Islet of Langerhans (tissue), 1 donor: ENCODE data around the gene ARL15.
A peak's percentile ranks its signal among the peaks of the same experiment; 100 is the strongest.
"Not testable (repeated sequence)": the region's sequence is repeated elsewhere in the genome, so short reads cannot be mapped to it uniquely, and the experiment has no call there.

Experiments
- FAIRE-seq: peaks from one replicate; lab custom pipeline; 2011; peaks lifted over from hg19 to GRCh38; lab: Jason Lieb, UNC

The ARL15 gene

GRCh38 chr5:54021431-54022164 is 288.8 kb downstream of the ARL15 start:
- FAIRE-seq = no peak

GRCh38 chr5:54018438-54018837 is 291.9 kb downstream of the ARL15 start:
- no peak for FAIRE-seq

GRCh38 chr5:54017580-54017979 is 292.8 kb downstream of the ARL15 start:
- no peak for FAIRE-seq

- no peak for FAIRE-seq
Measured at GRCh38 chr5:54013556-54014194, 296.7 kb downstream of the ARL15 start.

- FAIRE-seq = no peak
Measured at GRCh38 chr5:54009828-54010227, 300.5 kb downstream of the ARL15 start.

GRCh38 chr5:54009357-54009756 is 301.0 kb downstream of the ARL15 start:
- no peak for FAIRE-seq

GRCh38 chr5:54007827-54008777 is 302.3 kb downstream of the ARL15 start:
- peak; percentile 96 for FAIRE-seq

GRCh38 chr5:54004697-54005096 is 305.7 kb downstream of the ARL15 start:
- FAIRE-seq = no peak

- no peak for FAIRE-seq
Measured at GRCh38 chr5:54002779-54003178, 307.6 kb downstream of the ARL15 start.

- FAIRE-seq = no peak
Measured at GRCh38 chr5:54001976-54002775, 308.2 kb downstream of the ARL15 start.

- no peak for FAIRE-seq
Measured at GRCh38 chr5:54000011-54000410, 310.4 kb downstream of the ARL15 start.

GRCh38 chr5:53997736-53998627 is 312.4 kb downstream of the ARL15 start:
- no peak for FAIRE-seq

- FAIRE-seq = no peak
Measured at GRCh38 chr5:53996008-53996407, 314.4 kb downstream of the ARL15 start.

- FAIRE-seq = no peak
Measured at GRCh38 chr5:53994148-53994547, 316.2 kb downstream of the ARL15 start.

GRCh38 chr5:53991942-53992341 is 318.4 kb downstream of the ARL15 start:
- no peak for FAIRE-seq

- FAIRE-seq = no peak
Measured at GRCh38 chr5:53987101-53987500, 323.3 kb downstream of the ARL15 start.

- FAIRE-seq = no peak
Measured at GRCh38 chr5:53985796-53986195, 324.6 kb downstream of the ARL15 start.

- FAIRE-seq = no peak
Measured at GRCh38 chr5:53984971-53985370, 325.4 kb downstream of the ARL15 start.

GRCh38 chr5:53983568-53984460 is 326.6 kb downstream of the ARL15 start:
- FAIRE-seq = no peak

- not testable (repeated sequence) for FAIRE-seq
Measured at GRCh38 chr5:53982319-53982718, 328.1 kb downstream of the ARL15 start.
